HG03103 (cell line): ENCODE results near the gene ZBTB16.

Source experiments
- ATAC-seq: cut with Tn5 transposase; IDR thresholded peaks from one replicate; pipeline ENCODE4 v1.9.1; 2021; ENCODE audit warnings: low read depth; ENCODE audit not compliant: unreplicated experiment

The ZBTB16 gene

DNA sequence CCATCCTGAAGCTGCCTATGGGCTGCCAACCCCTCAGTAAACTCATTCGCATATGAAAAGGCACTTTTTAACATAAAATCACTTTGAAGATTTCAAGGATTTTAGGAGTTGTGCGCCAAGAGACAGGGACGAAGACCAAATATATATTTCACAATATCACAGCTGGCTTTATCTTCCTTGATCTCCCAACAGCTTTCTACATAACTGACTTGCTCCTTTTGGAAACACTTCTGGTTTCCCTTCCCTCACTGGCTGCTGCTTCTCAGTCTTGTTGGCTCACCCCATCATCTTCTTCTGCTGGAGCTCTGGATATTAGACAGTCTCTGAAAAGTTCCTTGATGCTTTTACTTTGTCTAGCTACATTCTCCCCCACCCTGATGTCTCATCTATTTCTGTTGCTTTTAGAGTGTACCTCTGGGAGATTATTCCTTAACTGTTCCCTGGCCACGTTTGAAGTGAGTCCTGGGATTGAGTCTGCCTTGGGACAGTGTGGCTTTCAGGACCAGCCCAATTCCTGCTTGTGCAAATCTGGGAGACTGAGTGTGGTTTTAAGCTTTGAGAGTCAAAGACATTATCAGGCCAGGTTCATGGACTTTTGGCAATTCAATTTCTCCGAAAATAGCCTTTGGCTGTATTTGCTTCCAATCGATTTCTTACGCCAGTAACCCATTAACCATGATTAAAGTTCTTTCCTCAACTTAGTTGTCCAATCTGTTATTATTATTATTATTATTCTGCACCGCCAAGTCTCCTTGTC lies 205.8 kb downstream of the ZBTB16 start:
- no peak for ATAC-seq

DNA sequence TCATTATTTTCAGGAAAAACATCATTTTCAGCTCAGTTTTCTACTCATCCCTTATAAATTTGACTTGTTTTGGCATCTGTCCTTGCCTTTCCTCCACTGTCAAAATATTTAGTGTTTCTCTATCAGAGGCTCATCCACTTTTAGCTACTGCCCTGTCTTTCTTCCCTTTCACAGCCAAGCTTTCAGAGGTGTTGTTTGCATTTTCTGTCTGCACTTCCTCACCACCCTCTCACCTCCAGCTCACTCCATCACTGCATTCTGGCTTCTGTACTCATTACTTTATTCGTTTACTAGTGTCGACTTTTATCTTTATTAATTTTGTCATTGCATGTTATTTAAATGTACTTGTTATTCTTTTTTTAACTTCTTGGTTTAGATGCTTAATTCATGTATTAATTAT lies 210.0 kb downstream of the ZBTB16 start:
- ATAC-seq, result no peak

GRCh38 chr11:114270531-114271270 lies 211.2 kb downstream of the ZBTB16 start:
- ATAC-seq, result no peak

GRCh38 chr11:114271316-114271715 lies 211.8 kb downstream of the ZBTB16 start:
- ATAC-seq, result no peak

- no peak for ATAC-seq
Measured at GRCh38 chr11:114272311-114272710, 212.8 kb downstream of the ZBTB16 start.

DNA sequence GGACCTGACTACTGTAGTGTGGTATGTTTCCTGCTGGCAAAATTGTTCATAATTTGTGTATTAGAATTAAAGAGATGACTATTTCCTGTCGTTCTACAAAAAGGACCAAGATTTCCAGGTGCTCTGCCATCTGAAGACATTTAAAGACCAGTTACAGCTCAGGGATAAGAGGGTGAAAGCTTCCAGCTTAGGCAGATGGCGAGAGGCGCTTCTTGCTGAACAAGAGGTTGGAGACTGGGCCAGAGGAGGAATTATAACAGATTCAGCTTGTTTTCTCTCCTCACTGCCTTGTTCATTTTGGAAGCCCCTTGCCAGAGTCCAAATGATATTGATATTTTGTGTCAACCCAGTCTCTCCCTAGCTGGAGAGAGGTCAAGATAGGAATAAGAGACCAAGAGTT lies 213.6 kb downstream of the ZBTB16 start:
- no peak for ATAC-seq

DNA sequence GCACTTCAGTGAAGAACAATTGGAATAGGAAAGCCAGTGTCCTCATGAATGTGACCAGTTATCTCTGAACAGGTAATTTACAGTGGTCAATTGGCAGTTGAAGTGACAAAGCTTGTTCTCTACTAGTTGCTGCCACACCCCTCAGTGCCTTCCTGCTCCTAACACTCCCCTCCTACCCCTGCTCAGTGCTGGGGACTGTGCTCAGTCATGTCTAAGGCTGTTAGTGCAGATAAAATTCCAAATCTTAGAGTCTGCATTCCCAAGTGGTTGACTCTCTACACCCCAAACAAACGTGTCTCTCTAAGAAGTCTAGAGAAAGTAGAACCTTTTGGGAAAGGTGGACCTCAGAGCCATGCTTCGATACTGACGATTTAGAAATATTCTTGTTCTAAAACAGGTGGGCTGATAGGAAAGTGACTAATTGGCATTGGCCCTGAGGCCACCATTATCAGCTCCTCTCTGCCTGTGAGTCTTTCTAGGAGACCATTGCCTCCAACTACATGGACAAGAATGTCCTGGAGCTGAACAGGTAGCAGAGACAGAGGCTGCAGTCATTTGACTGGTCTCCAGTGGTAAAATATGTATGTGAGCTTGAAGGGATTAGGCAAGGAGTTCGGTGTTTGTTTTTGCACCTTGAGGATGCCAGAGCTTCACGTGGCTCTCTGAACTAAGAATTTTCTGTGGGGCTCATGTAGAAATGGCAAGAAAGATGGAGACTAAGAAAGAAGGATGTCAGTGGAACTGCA lies 214.6 kb downstream of the ZBTB16 start:
- no peak for ATAC-seq

GRCh38 chr11:114274637-114275036 lies 215.1 kb downstream of the ZBTB16 start:
- no peak for ATAC-seq

DNA sequence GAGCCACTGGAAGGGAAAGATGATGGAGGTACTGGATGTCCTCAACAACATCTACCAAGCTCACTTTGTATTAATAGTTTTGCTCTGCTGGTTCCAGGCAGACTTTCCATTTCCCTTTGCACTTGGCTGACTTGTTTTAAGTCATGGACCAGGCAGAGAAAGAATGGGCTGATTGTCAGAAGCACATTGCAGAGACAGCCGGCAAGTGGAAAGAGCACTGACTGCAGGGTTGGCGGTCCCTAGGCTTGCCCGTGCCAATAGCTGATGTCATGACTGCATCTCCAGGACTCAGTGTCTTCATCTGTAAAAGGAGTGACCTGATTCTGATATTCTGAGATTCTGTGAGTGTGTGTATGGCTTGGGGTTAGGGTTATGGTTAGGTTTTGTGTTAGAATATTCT lies 215.8 kb downstream of the ZBTB16 start:
- ATAC-seq, result no peak

GRCh38 chr11:114276077-114276476 lies 216.6 kb downstream of the ZBTB16 start:
- no peak for ATAC-seq

DNA sequence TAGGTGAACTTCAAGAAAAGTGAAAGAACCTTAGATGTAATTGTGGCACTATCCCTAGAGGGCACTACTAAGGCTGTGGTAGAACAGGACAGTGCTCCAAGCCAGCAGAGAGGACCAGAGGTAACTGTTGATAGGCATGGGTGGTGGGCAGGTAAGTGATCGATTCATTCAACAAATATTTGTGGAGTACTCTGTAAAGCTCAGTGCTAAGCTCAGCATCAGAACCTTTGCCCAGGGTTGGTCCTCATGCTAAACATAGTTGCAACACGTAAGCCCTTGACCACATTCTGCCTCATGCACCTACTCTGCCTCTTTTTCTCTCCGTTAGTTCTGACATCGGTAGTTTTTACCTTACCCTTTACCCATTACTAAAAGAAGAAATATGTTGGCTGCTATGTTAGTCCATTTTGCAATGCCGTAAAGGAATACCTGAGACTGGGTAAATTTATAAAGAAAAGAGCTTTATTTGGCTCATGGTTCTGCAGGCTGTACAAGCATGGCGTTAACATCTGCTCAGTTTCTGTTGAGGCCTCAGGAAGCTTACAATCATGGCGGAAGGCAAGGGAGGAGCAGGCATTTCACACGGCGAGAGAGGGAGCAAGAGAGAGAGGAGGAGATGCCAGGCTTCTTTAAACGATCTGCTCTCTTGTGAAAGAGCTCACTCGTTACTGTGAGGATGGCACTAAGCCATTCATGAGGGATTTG lies 218.3 kb downstream of the ZBTB16 start:
- ATAC-seq, result no peak

DNA sequence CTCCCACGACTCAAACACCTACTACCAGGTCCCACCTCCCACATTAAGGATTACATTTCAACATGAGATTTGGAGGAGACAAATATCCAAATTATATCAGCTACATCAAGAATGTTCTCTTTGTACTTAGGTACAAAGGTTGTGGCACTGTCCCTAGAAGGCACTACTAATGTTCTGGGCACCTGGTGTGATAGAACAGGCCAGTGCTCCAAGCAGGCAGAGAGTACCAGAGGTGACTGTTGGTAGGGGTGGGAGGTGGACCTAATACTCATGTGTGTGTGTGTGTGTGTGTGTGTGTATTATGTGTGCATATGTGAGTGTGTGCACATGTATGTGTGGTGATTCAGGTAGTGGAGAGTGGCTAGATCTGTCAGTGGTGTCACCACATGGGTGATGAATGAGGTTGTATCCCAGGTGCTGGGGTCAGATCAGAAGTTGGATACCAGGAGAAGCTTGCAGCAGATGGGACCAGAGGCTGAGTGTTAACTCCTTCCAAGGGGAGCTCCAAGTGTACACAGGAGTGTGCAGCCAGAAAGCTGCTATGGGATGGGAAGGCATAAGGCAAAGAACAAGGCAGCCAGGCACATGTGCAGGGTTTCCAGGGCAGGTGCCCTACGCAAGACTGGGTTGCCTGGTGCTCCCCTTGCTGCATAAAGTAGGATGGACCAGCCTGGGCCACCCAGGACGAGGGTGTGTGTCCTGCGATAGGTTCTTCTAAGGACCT lies 219.0 kb downstream of the ZBTB16 start:
- no peak for ATAC-seq

GRCh38 chr11:114279792-114280546 lies 220.5 kb downstream of the ZBTB16 start:
- no peak for ATAC-seq

DNA sequence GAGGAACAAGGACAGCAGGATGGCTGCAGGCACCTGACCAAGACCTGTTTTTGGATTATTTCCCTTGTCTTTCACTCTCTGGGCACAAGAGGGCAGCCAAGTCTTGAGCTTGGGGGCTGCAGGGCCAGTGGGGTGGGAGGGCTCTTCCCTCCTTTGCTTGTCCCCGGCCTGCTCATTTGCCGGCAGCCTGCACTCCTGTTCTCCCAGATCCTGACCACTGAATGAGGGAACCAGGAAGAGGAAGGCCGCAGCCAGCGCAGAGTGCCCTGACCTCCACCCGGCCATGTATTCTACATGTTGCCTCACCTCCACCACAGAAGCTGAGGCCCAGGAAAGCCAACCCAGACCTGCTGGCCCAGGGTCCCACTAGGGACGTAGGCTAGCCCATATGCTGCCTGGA lies 221.2 kb downstream of the ZBTB16 start:
- no peak for ATAC-seq

- ATAC-seq, result no peak
Measured at GRCh38 chr11:114281388-114281956, 222.0 kb downstream of the ZBTB16 start.

DNA sequence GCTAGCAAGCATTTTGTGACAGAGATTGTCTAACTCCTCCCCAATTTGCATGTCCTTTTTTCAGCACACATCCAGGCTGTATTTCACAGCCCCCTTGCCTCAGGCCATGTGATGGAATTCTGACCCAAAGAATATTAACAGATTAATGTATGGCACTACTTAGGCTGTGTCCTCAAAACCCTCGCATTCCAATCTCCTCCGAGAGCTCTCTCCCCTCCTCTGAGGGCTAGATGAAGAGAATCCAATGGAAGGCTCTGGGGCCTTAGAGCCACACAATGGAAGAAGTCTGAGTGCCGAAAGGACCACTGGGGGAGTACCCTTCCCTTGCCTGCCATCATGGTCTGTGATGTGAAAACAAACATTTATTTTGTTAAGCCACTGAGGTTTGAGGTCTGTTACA lies 223.0 kb downstream of the ZBTB16 start:
- ATAC-seq, result no peak

GRCh38 chr11:114283422-114283821 lies 223.9 kb downstream of the ZBTB16 start:
- ATAC-seq, result no peak

GRCh38 chr11:114284021-114284420 lies 224.5 kb downstream of the ZBTB16 start:
- no peak for ATAC-seq

DNA sequence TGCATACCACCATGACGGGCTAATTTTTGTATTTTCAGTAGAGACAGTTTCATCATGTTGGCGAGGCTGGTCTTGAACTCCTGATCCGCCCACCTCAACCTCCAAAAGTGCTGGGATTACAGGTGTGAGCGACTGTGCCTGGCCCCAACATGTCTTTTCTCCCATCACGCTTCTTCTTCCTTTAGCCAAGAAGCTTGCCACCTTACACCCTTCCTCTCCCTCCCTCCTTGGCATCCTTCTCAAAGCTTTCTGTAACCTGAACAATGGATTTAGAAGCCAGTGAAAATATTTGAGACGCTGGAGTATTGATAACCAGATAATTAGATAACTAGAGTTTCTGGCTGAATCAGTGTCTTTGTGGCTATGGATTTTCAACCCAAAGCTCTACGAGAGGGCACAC lies 225.4 kb downstream of the ZBTB16 start:
- no peak for ATAC-seq
